HEK293T (cell line): ENCODE measurements around the gene CALN1.
A peak's percentile ranks its signal among the peaks of the same experiment; 100 is the strongest.

Experiments used
- CTCF ChIA-PET: fragments of 350-600 bp; formaldehyde crosslinking; extraction: SDS; loops from one replicate; lab custom pipeline; 2021; ENCODE audit warnings: antibody characterized with exemption, inconsistent platforms; lab: Yijun Ruan, JAX
- POLR2A ChIA-PET: fragments of 350-600 bp; formaldehyde crosslinking; extraction: SDS; loops from one replicate; lab custom pipeline; 2020; ENCODE audit warnings: antibody characterized with exemption, inconsistent platforms; lab: Yijun Ruan, JAX
- DNase-seq: peaks from one replicate; pipeline ENCODE4 v3.0.0; 2012; ENCODE audit warnings: mixed read lengths; ENCODE audit errors: extremely low spot score
- ARNT ChIP-seq: fragments of 450-650 bp; IDR thresholded peaks from 2 replicates; pipeline ENCODE4 v1.6.1; 2017; ENCODE audit warnings: mild to moderate bottlenecking
- BHLHE40 ChIP-seq: fragments of 450-650 bp; IDR thresholded peaks from 2 replicates; pipeline ENCODE4 v1.6.1; 2016; ENCODE audit warnings: mild to moderate bottlenecking, moderate library complexity, borderline replicate concordance
- CTBP1 ChIP-seq: fragments of 450-650 bp; IDR thresholded peaks from 2 replicates; pipeline ENCODE4 v1.6.1; 2016; ENCODE audit warnings: borderline replicate concordance
- ELF4 ChIP-seq: fragments of 450-650 bp; IDR thresholded peaks from 2 replicates; pipeline ENCODE4 v1.6.1; 2017; ENCODE audit warnings: antibody characterized with exemption
- FOXA1 ChIP-seq: fragments of 450-650 bp; IDR thresholded peaks from 2 replicates; pipeline ENCODE4 v1.6.1; 2016; ENCODE audit warnings: mild to moderate bottlenecking
- FOXK2 ChIP-seq: fragments of 450-650 bp; IDR thresholded peaks from 2 replicates; pipeline ENCODE4 v1.6.1; 2016; ENCODE audit warnings: mild to moderate bottlenecking
- FOXM1 ChIP-seq: fragments of 450-650 bp; IDR thresholded peaks from 2 replicates; pipeline ENCODE4 v1.6.1; 2017; ENCODE audit warnings: mild to moderate bottlenecking, borderline replicate concordance
- HDGF ChIP-seq: fragments of 450-650 bp; IDR thresholded peaks from 2 replicates; pipeline ENCODE4 v1.6.1; 2017; ENCODE audit warnings: antibody characterized with exemption, borderline replicate concordance
- L3MBTL2 ChIP-seq: fragments of 450-650 bp; conservative IDR thresholded peaks from 2 replicates; pipeline ENCODE4 v1.6.1; 2016; ENCODE audit warnings: mild to moderate bottlenecking
- LEF1 ChIP-seq: fragments of 450-650 bp; IDR thresholded peaks from 2 replicates; pipeline ENCODE4 v1.6.1; 2017; ENCODE audit warnings: mild to moderate bottlenecking, borderline replicate concordance
- NFRKB ChIP-seq: fragments of 450-650 bp; IDR thresholded peaks from 2 replicates; pipeline ENCODE4 v1.6.1; 2016; ENCODE audit warnings: mild to moderate bottlenecking, moderate library complexity
- SP1 ChIP-seq: fragments of 450-650 bp; IDR thresholded peaks from 2 replicates; pipeline ENCODE4 v1.6.1; 2017
- SUZ12 ChIP-seq: fragments of 450-650 bp; IDR thresholded peaks from 2 replicates; pipeline ENCODE4 v1.6.1; 2016; ENCODE audit warnings: mild to moderate bottlenecking
- TARDBP ChIP-seq: fragments of 450-650 bp; IDR thresholded peaks from 2 replicates; pipeline ENCODE4 v1.6.1; 2016
- ZNF384 ChIP-seq: fragments of 450-650 bp; IDR thresholded peaks from 2 replicates; pipeline ENCODE4 v1.6.1; 2016
- TF ChIP-seq, protein P1 (sequence below): fragments of 450-650 bp; IDR thresholded peaks from 2 replicates; pipeline ENCODE4 v1.6.1; 2016

CALN1 gene

GRCh38 chr7:72321081-72321480 lies 91.1 kb downstream of the CALN1 start:
- CTCF ChIA-PET = no interaction called here
- POLR2A ChIA-PET = no interaction called here
- no peak for DNase-seq
- TF ChIP-seq, protein P1, sequence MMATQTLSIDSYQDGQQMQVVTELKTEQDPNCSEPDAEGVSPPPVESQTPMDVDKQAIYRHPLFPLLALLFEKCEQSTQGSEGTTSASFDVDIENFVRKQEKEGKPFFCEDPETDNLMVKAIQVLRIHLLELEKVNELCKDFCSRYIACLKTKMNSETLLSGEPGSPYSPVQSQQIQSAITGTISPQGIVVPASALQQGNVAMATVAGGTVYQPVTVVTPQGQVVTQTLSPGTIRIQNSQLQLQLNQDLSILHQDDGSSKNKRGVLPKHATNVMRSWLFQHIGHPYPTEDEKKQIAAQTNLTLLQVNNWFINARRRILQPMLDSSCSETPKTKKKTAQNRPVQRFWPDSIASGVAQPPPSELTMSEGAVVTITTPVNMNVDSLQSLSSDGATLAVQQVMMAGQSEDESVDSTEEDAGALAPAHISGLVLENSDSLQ = no peak
- TF ChIP-seq FOXM1 (no peak), SUZ12 (no peak), CTBP1 (no peak), TARDBP (no peak), BHLHE40 (no peak), ELF4 (no peak), ZNF384 (no peak), FOXK2 (no peak), FOXA1 (no peak), SP1 (no peak), ARNT (no peak), L3MBTL2 (no peak), HDGF (no peak), NFRKB (no peak), LEF1 (no peak)

GRCh38 chr7:72317341-72317740 lies 94.8 kb downstream of the CALN1 start:
- no peak for DNase-seq
- no peak for TF ChIP-seq CTBP1
- no peak for TF ChIP-seq FOXA1
- no peak for TF ChIP-seq SUZ12
- TF ChIP-seq NFRKB = no peak
- TF ChIP-seq, protein P1 = no peak
- TF ChIP-seq ELF4 = no peak
- TF ChIP-seq LEF1 = no peak
- no peak for TF ChIP-seq FOXM1
- TF ChIP-seq TARDBP = no peak
- no peak for TF ChIP-seq ZNF384
- TF ChIP-seq HDGF = no peak
- TF ChIP-seq SP1 = no peak
- ChIA-PET CTCF (no interaction called here), POLR2A (no interaction called here)

DNA sequence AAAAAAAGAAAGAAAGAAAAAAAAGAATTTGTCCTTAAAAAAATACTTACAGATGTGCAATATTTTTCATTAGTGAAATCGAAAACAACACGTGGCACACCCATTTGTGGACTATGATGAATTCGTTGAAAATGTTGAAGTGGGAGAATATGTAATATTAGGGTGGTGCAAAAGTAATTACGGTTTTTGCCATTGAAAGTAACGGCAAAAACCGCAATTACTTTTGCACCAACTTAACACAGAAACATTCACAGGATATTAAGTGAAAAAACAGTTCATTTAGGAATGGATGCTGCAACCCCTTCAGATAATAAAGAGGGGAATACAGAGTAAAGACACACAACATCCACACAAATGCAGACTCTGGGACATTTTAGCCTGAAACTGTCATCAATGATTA lies 96.0 kb downstream of the CALN1 start:
- TF ChIP-seq CTBP1 (no peak), ELF4 (peak; percentile 92)
- DNase-seq = no peak
- ChIA-PET CTCF (no interaction called here), POLR2A (no interaction called here)

DNA sequence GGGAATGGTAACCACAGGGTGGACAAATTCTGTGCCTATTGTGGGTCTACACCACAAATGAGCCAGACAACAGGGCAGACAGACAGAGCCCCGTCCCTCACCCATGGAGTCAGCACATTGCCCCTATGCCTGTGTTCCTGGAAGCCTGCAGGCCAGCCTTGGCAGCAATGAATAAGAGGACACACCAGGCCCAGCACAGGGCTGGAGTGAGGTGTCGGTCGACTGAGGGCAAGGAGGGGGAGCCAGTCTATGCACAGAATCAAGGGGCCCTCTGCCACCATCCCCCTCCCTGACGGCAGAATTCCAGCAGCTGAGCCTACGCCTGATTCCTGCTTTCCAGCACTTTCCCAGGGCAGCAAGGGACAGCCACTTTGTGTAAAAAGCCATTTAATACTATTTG lies 98.2 kb downstream of the CALN1 start:
- TF ChIP-seq NFRKB = no peak
- no peak for TF ChIP-seq CTBP1
- TF ChIP-seq ARNT = no peak
- no peak for TF ChIP-seq ZNF384
- TF ChIP-seq, protein P1 = no peak
- no peak for TF ChIP-seq ELF4
- no peak for TF ChIP-seq FOXK2
- no peak for TF ChIP-seq BHLHE40
- TF ChIP-seq TARDBP = no peak
- TF ChIP-seq FOXA1 = no peak
- TF ChIP-seq SUZ12 = no peak
- TF ChIP-seq FOXM1 = no peak
- TF ChIP-seq L3MBTL2 = no peak
- ChIA-PET POLR2A (no interaction called here), CTCF (no interaction called here)
- DNase-seq = no peak

GRCh38 chr7:72310301-72310700 lies 101.8 kb downstream of the CALN1 start:
- CTCF ChIA-PET = no interaction called here
- POLR2A ChIA-PET = no interaction called here
- TF ChIP-seq ZNF384 (no peak), ARNT (no peak), LEF1 (no peak), BHLHE40 (no peak), TARDBP (no peak), FOXK2 (no peak), NFRKB (no peak), SP1 (no peak), CTBP1 (no peak), L3MBTL2 (no peak), ELF4 (no peak), SUZ12 (no peak), FOXM1 (no peak), HDGF (no peak), FOXA1 (no peak)
- TF ChIP-seq, protein P1 = no peak
- DNase-seq = no peak

DNA sequence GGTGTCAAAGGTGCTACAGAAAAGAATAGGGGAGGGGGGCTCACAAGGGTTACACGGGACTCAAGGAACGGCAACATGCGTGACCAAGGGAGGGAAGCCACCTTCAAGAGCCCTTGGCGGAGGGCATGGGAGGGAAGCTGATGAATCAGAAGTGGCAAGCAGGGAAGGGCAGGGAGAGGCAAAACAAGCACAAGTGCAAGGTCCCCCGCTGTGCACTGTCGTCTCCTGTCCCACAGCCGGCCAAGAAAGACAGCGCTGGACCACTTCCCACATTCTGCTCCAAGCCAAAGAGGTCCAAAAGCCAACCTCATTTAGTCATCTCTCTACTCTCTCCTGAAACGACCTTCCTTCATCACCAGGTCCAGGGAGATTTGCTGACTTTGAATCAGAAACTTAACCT lies 102.7 kb downstream of the CALN1 start:
- ChIA-PET POLR2A (no interaction called here), CTCF (no interaction called here)
- TF ChIP-seq FOXM1 = no peak
- no peak for TF ChIP-seq ZNF384
- TF ChIP-seq CTBP1 = no peak
- no peak for TF ChIP-seq ELF4
- no peak for TF ChIP-seq FOXK2
- TF ChIP-seq SP1 = no peak
- TF ChIP-seq HDGF = no peak
- no peak for TF ChIP-seq LEF1
- TF ChIP-seq ARNT = no peak
- TF ChIP-seq BHLHE40 = no peak
- no peak for TF ChIP-seq L3MBTL2
- no peak for TF ChIP-seq TARDBP
- no peak for TF ChIP-seq NFRKB
- no peak for TF ChIP-seq SUZ12
- TF ChIP-seq FOXA1 = no peak
- TF ChIP-seq, protein P1 = no peak
- DNase-seq = no peak
